PC-9 (cell line): ENCODE results near the gene FCHO1. TPM values are rescaled to one million over a fixed set of nuclear protein-coding genes. Genes with fewer than 3 reads are reported as not detected.

Experiments
- BruUV-seq: library from RNA; stranded (reverse); fragments of 400-500 nt; replicated peaks from 2 replicates; lab custom pipeline; 2021; lab: Mats Ljungman, UMichigan
- CTCF ChIA-PET: fragments of 300-600 bp; sonication (Branson Sonifier 250); formaldehyde crosslinking; loops from one replicate; lab custom pipeline; 2022; ENCODE audit warnings: antibody characterized with exemption; lab: Charles Lee
- POLR2A ChIA-PET: fragments of 300-600 bp; sonication (Branson Sonifier 250); formaldehyde crosslinking; loops from one replicate; lab custom pipeline; 2022; ENCODE audit warnings: antibody characterized with exemption; ENCODE audit not compliant: unreplicated experiment; lab: Charles Lee
- DNase-seq, 2 experiments: peaks; one replicate each; pipeline versions ENCODE4 v3.0.0 to v3.0.0-alpha.2; 2015 to 2022; ENCODE audit warnings: mixed read lengths in 1 of 2
- H2AFZ ChIP-seq: fragments of 200-600 bp; sonication (generic); 2 replicates; pipeline ENCODE4 v1.8.1; 2017; ENCODE audit warnings: antibody characterized with exemption
- H3F3A ChIP-seq: fragments of 200-600 bp; sonication (generic); 2 replicates; pipeline ENCODE4 v1.8.1; 2017; ENCODE audit warnings: antibody characterized with exemption, mild to moderate bottlenecking, low read depth; ENCODE audit not compliant: insufficient read depth
- H3K27ac ChIP-seq: fragments of 200-600 bp; sonication (generic); 2 replicates; pipeline ENCODE4 v1.6.1; 2016; ENCODE audit warnings: mixed run types
- H3K27me3 ChIP-seq: fragments of 200-600 bp; sonication (generic); 2 replicates; pipeline ENCODE4 v1.6.1; 2016; ENCODE audit warnings: low read depth, mixed run types; ENCODE audit not compliant: insufficient read depth
- H3K36me3 ChIP-seq: fragments of 200-600 bp; sonication (generic); 2 replicates; pipeline ENCODE4 v1.6.1; 2016; ENCODE audit warnings: low read depth, mixed run types
- H3K4me1 ChIP-seq: fragments of 200-600 bp; sonication (generic); replicated peaks from 2 replicates; pipeline ENCODE4 v1.6.1; 2016; ENCODE audit warnings: mixed run types; ENCODE audit not compliant: insufficient read depth
- H3K4me2 ChIP-seq: fragments of 200-600 bp; sonication (generic); 2 replicates; pipeline ENCODE4 v1.6.1; 2017; ENCODE audit warnings: mixed run types
- H3K4me3 ChIP-seq: fragments of 200-600 bp; sonication (generic); 2 replicates; pipeline ENCODE4 v1.6.1; 2016; ENCODE audit warnings: mixed run types
- H3K79me2 ChIP-seq: fragments of 200-600 bp; sonication (generic); 2 replicates; pipeline ENCODE4 v1.6.1; 2017; ENCODE audit warnings: low read depth, mixed run types
- H3K9me2 ChIP-seq: fragments of 200-600 bp; sonication (generic); 2 replicates; pipeline ENCODE4 v1.8.1; 2017; ENCODE audit warnings: mild to moderate bottlenecking; ENCODE audit not compliant: insufficient read depth
- H3K9me3 ChIP-seq: fragments of 200-600 bp; sonication (generic); 2 replicates; pipeline ENCODE4 v1.8.1; 2016; ENCODE audit warnings: low read depth; ENCODE audit not compliant: insufficient read depth
- H4K20me1 ChIP-seq: fragments of 200-600 bp; sonication (generic); 2 replicates; pipeline ENCODE4 v1.8.1; 2017; ENCODE audit not compliant: insufficient read depth
- CTCF ChIP-seq: fragments of 200-600 bp; sonication (generic); conservative IDR thresholded peaks from 2 replicates; pipeline ENCODE4 v1.6.1; 2017; ENCODE audit warnings: mixed run types, antibody characterized with exemption, mild to moderate bottlenecking, moderate library complexity
- EZH2 ChIP-seq: fragments of 200-600 bp; sonication (generic); IDR thresholded peaks from 2 replicates; pipeline ENCODE4 v1.8.0; 2017; ENCODE audit warnings: antibody characterized with exemption, low read depth
- intact Hi-C: fragments of 100-400 bp; cut with micrococcal nuclease; formaldehyde crosslinking; loops from one replicate; pipeline ENCODE4 v1.10.0; 2022; ENCODE audit not compliant: unreplicated experiment
- total RNA-seq: library from RNA; stranded (reverse); gene quantifications from 2 replicates; pipeline ENCODE4 v1.2.3, GENCODE V29; 2021

The FCHO1 gene
- total RNA-seq, 1 experiment from 2014 or later = 34.8 TPM

GRCh38 chr19:17706750-17707181 lies 44.5 kb upstream of the FCHO1 start:
- H3K27me3 ChIP-seq = no peaks in the 10 kb centered on the region
- peaks cover 8% of the 10 kb centered on the region for H3K4me1 ChIP-seq
- ChIA-PET CTCF (no interaction called here), POLR2A (no interaction called here)
- no peak overlapping the region for H2AFZ ChIP-seq
- H4K20me1 ChIP-seq = no peaks in the 10 kb centered on the region
- peaks cover 8% of the 10 kb centered on the region; the same call in 1 of the 2 replicates for H3F3A ChIP-seq
- H3K9me2 ChIP-seq = no peaks in the 10 kb centered on the region
- no peaks in the 10 kb centered on the region for H3K79me2 ChIP-seq
- intact Hi-C loops = no loop called here
- H3K36me3 ChIP-seq = no peaks in the 10 kb centered on the region
- DNase-seq = no peak
- no peak overlapping the region for H3K27ac ChIP-seq
- TF ChIP-seq CTCF (no peak), EZH2 (no peak)
- no peaks in the 10 kb centered on the region for H3K9me3 ChIP-seq
- H3K4me2 ChIP-seq = no peak overlapping the region
- no peak overlapping the region for H3K4me3 ChIP-seq
- no TSS peak for BruUV-seq

- no peaks in the 10 kb centered on the region for H3K9me2 ChIP-seq
- ChIA-PET POLR2A (interaction anchor here (0.6 kb wide), 1 partner anchor 78 kb away, joined by 3 read pairs; no protein-coding TSS in a partner anchor), CTCF (no interaction called here)
- TF ChIP-seq EZH2 (no peak), CTCF (no peak)
- H3K9me3 ChIP-seq = no peaks in the 10 kb centered on the region
- intact Hi-C loops = loop anchor here (5.0 to 10.0 kb wide), 3 partner anchors 55 to 240 kb away; partner anchors contain the start of genes RPL18A and SLC27A1
- H2AFZ ChIP-seq = peak overlapping the region; percentile 22
- no peaks in the 10 kb centered on the region for H3K36me3 ChIP-seq
- H3K27ac ChIP-seq = peak overlapping the region; percentile 69
- no peak overlapping the region for H3K4me3 ChIP-seq
- H3K4me1 ChIP-seq = peaks cover 16% of the 10 kb centered on the region
- peak; percentile 69 to 92 for DNase-seq
- H3F3A ChIP-seq = peaks cover 16% of the 10 kb centered on the region
- H4K20me1 ChIP-seq = no peaks in the 10 kb centered on the region
- no peaks in the 10 kb centered on the region for H3K27me3 ChIP-seq
- no TSS peak for BruUV-seq
- no peaks in the 10 kb centered on the region for H3K79me2 ChIP-seq
- peak overlapping the region; percentile 65 for H3K4me2 ChIP-seq
Measured at GRCh38 chr19:17711851-17712250, 39.4 kb upstream of the FCHO1 start.

GRCh38 chr19:17716309-17716929 lies 34.9 kb upstream of the FCHO1 start:
- H3K79me2 ChIP-seq = peaks cover 18% of the 10 kb centered on the region
- no peak overlapping the region for H3K4me3 ChIP-seq
- H3K9me2 ChIP-seq = no peaks in the 10 kb centered on the region
- ChIA-PET POLR2A (no interaction called here), CTCF (interaction anchor here (0.7 kb wide), 1 partner anchor 58 kb away, joined by 3 read pairs; no protein-coding TSS in a partner anchor)
- no TSS peak for BruUV-seq
- DNase-seq = no peak
- peaks cover 17% of the 10 kb centered on the region for H4K20me1 ChIP-seq
- H3K9me3 ChIP-seq = no peaks in the 10 kb centered on the region
- H3F3A ChIP-seq = peaks cover 18% of the 10 kb centered on the region; the same call in 1 of the 2 replicates
- intact Hi-C loops = loop anchor here (10.0 kb wide), 1 partner anchor 138 kb away; the partner anchor contains the start of gene RPL18A
- H3K27ac ChIP-seq = no peak overlapping the region
- H3K36me3 ChIP-seq = no peaks in the 10 kb centered on the region
- H2AFZ ChIP-seq = no peak overlapping the region
- TF ChIP-seq EZH2 (no peak), CTCF (peak; percentile 42; the same call in 1 of the 2 replicates)
- peaks cover 31% of the 10 kb centered on the region for H3K4me1 ChIP-seq
- H3K4me2 ChIP-seq = no peak overlapping the region
- H3K27me3 ChIP-seq = no peaks in the 10 kb centered on the region
